A549 treated with DMSO at 1 μM for 4 hours (cell line): ENCODE measurements around the gene OOSP3. TPM values are rescaled to one million over a fixed set of nuclear protein-coding genes. Genes with fewer than 3 reads are reported as not detected.

Experiments used
- total RNA-seq: library from RNA; stranded (reverse); fragments of 200-300 nt; extraction: Qiagen RNA extraction; gene quantifications from 5 replicates; pipeline ENCODE4 v1.2.3, GENCODE V29; 2022; ENCODE audit warnings: low read depth

Gene OOSP3, protein sequence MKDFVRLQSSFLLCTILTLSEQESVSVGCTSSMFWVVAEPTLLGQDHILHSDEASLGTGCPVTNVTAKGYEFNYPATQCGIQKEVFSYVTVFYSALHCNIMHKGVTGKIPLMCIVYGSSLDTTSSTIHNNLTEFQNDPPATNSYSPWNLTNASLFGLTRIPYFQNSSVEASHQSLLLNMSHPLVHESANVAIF
- total RNA-seq, result not detected in 5 replicates

DNA sequence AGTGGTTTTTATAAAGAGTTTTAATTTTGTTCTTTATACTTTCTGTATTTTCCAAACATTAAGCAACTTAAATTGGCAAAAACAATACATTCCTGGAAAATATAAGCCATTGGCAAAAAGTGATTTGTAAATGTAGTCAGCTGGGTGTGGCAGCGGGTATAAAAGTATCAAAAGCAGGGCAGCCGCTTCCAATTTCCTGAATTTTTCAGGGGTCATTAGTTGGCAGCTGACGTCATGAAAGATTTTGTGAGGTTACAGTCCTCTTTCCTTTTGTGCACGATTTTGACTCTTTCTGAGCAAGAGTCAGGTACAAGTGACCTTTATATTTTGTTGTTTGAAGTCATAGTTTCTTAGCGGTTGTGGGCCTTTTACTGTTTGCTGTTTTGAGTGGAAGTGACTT is at the start of gene OOSP3:
Gene OOSP3, plus strand, starts transcription at position 208 of the 400 bp plus-strand sequence. Its CDS starts 27 bp downstream, at position 235.

DNA sequence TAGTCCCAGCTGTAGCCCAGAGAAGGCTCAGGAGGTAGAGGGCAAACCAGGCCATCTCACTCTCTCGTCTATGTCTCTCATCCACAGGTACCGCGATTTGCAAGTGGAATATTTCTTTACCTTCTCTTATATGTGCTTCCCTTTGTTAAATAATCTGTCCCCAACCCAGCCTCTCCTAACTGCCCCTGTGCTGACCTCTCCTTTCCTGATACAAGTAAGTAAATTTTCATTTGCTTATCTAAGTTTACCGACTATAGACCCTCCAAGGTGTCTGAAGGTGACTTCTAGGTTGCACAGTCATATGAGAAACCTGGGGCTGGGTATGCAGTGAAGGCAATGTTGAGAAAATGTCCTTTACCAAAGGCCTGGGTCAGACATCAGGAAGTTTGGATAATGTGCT is 33.2 kb upstream of the OOSP3 start, which contains the start of gene CBLIF:
Gene CBLIF, minus strand, starts transcription at position 101 of the 400 bp plus-strand sequence. Its CDS starts 46 bp downstream, at position 55.

DNA sequence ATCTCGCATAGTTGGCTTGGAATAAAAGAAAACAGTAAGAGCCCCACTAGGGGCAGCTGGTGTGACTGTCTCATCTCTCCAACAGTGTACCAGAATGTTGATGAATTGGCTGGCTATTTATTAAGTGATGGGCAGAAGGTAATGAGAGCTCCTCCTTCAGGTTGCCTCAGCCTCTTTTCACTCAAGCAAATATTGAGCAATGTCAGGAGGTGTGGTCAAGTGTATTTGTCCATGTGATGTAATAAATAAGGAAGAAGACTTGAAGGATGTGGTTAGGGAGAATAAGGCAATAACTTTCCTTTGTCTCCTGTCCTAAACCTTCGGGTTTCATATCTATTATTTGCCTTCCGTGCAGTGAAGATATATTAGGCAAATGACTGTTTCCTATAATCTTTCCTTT is 12.2 kb upstream of the OOSP3 start, which contains the start of gene TCN1:
Gene TCN1, minus strand, starts transcription at position 91 of the 400 bp plus-strand sequence. Its CDS starts 17 bp downstream, at position 74.

DNA sequence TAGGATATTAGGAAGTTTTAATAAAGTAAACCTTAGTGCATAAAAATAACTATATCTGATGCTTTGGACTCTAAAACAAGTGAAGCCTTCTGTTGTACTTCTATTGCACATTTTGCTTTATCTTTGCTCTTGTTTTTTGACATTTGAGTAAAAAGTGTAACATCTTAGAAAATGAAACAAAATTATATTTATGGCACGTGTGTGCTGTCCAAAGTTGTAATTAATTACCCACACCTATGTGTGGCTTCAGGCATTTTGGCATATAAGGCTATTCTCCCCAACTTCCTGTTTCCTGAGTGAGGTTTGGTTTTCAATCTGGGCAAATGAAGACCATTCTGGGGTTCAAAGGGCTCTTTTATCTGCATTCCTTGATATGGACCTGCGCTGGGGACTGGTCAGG is 59.5 kb downstream of the OOSP3 start, which contains the start of gene OOSP1:
Gene OOSP1, plus strand, starts transcription at position 301 of the 400 bp plus-strand sequence. Its CDS starts 23 bp downstream, at position 324.

Other genes starting within 250 kb of the OOSP3 start
- gene PATL1, start 209.7 kb upstream of the OOSP3 start, total RNA-seq, result 43.8 to 49.6 TPM (median 48.8 TPM) in 5 replicates
- not detected in 5 replicates for gene OR10V1, start 164.9 kb upstream of the OOSP3 start, total RNA-seq
- gene STX3, start 123.4 kb upstream of the OOSP3 start, total RNA-seq, result 21.0 to 33.6 TPM (median 28.0 TPM) in 5 replicates
- 56.5 to 65.0 TPM (median 61.7 TPM) in 5 replicates for gene MRPL16, start 68.0 kb upstream of the OOSP3 start, total RNA-seq
- not detected in 5 replicates for gene CBLIF, start 33.3 kb upstream of the OOSP3 start, total RNA-seq
- gene TCN1, start 12.3 kb upstream of the OOSP3 start, total RNA-seq, result 0.09 to 0.45 TPM (median 0.23 TPM) in 5 replicates
- gene OOSP1, start 59.6 kb downstream of the OOSP3 start, total RNA-seq, result not detected in 5 replicates
- gene OOSP4A, start 85.3 kb downstream of the OOSP3 start, total RNA-seq, result not detected in 5 replicates
- gene OOSP4B, start 138.4 kb downstream of the OOSP3 start, total RNA-seq, result not detected in 5 replicates
- gene OOSP2, start 161.6 kb downstream of the OOSP3 start, total RNA-seq, result not detected in 5 replicates
- gene MS4A3, start 177.9 kb downstream of the OOSP3 start, total RNA-seq, result not detected in 5 replicates
- gene MS4A2, start 209.9 kb downstream of the OOSP3 start, total RNA-seq, result not detected in 5 replicates